ENCODE data around the gene AK5. TPM values are rescaled to one million over a fixed set of nuclear protein-coding genes. Genes with fewer than 3 reads are reported as not detected.

AK5 gene
- total and polyA plus RNA-seq, 2 of the 13 experiments (the other 11 are each of a cell fraction or from before 2014, with no cell fraction given): not detected

DNA sequence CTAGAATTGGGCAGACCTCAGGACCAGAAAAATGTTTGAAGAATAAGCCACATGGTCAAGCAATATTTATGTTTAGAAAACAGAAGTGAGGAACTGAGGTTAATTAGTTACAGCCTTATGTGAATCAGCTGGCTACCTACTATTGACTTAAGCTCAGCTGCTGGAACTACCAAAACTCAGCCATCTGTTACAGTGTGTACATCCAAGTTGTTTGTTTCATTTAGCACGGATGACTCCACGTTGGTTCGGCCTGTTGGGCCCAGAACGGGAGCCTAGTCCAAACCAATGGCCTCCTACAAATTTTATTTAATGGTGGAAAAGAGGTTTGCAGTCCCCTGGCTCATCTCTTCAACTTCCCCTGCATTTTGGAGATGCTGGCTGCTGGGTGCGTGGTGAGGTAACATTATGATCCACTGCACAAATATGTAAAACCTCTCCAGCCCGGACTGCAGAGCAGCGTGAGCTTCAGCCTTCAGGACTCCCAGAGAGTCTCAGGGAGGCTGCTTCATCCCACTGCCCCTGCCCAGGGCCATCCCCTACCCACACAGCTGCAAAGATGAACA, 257.2 kb downstream of the AK5 start (continued):
- TF ChIP-seq, protein P1, sequence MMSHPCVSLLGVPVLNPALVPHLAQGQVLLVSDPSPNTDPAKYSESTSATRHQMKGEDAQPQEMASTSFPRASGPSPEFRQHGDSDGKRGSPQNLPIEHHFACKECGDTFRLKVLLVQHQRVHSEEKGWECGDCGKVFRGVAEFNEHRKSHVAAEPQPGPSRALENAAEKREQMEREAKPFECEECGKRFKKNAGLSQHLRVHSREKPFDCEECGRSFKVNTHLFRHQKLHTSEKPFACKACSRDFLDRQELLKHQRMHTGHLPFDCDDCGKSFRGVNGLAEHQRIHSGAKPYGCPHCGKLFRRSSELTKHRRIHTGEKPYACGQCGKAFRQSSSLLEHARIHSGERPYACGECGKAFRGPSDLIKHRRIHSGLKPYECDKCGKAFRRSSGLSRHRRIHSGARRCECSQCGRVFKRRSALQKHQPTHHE (CRISPR knock-in tag; IDR thresholded peaks at IDR 0.05; ENCODE audit: borderline replicate concordance): no peak
- TF ChIP-seq THAP11 (CRISPR knock-in tag; IDR thresholded peaks at IDR 0.05): no peak
- TF ChIP-seq, protein P2, sequence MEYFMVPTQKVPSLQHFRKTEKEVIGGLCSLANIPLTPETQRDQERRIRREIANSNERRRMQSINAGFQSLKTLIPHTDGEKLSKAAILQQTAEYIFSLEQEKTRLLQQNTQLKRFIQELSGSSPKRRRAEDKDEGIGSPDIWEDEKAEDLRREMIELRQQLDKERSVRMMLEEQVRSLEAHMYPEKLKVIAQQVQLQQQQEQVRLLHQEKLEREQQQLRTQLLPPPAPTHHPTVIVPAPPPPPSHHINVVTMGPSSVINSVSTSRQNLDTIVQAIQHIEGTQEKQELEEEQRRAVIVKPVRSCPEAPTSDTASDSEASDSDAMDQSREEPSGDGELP (IDR thresholded peaks at IDR 0.05; ENCODE audit: borderline replicate concordance, low read depth): peak; percentile 99
- TF ChIP-seq RCOR2 (CRISPR knock-in tag; IDR thresholded peaks at IDR 0.05): no peak
- TF ChIP-seq SAP130 (CRISPR knock-in tag; IDR thresholded peaks at IDR 0.05; ENCODE audit: low read depth): peak; percentile 58
- TF ChIP-seq TP53 (CRISPR knock-in tag; conservative IDR thresholded peaks at IDR 0.05): no peak
- peak; percentile 19; the same call in 1 of the 3 replicates for TF ChIP-seq MXI1 (IDR thresholded peaks at IDR 0.05; ENCODE audit: borderline replicate concordance, low read depth, low read length)
- TF ChIP-seq HDAC6 (IDR thresholded peaks at IDR 0.05; ENCODE audit: low read depth, low read length): no peak
- no peak for TF ChIP-seq KDM5A (IDR thresholded peaks at IDR 0.05; ENCODE audit: borderline replicate concordance, low read length)
- no peak for TF ChIP-seq SP2 (CRISPR knock-in tag; IDR thresholded peaks at IDR 0.05)
- TF ChIP-seq, protein P3, sequence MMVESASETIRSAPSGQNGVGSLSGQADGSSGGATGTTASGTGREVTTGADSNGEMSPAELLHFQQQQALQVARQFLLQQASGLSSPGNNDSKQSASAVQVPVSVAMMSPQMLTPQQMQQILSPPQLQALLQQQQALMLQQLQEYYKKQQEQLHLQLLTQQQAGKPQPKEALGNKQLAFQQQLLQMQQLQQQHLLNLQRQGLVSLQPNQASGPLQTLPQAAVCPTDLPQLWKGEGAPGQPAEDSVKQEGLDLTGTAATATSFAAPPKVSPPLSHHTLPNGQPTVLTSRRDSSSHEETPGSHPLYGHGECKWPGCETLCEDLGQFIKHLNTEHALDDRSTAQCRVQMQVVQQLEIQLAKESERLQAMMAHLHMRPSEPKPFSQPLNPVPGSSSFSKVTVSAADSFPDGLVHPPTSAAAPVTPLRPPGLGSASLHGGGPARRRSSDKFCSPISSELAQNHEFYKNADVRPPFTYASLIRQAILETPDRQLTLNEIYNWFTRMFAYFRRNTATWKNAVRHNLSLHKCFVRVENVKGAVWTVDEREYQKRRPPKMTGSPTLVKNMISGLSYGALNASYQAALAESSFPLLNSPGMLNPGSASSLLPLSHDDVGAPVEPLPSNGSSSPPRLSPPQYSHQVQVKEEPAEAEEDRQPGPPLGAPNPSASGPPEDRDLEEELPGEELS (CRISPR knock-in tag; IDR thresholded peaks at IDR 0.05): 0 out of 2 replicates have a peak, but pooled peaks have one; percentile 17
- no peak for TF ChIP-seq ZNF143 (CRISPR knock-in tag; IDR thresholded peaks at IDR 0.05)
- TF ChIP-seq, protein P4, sequence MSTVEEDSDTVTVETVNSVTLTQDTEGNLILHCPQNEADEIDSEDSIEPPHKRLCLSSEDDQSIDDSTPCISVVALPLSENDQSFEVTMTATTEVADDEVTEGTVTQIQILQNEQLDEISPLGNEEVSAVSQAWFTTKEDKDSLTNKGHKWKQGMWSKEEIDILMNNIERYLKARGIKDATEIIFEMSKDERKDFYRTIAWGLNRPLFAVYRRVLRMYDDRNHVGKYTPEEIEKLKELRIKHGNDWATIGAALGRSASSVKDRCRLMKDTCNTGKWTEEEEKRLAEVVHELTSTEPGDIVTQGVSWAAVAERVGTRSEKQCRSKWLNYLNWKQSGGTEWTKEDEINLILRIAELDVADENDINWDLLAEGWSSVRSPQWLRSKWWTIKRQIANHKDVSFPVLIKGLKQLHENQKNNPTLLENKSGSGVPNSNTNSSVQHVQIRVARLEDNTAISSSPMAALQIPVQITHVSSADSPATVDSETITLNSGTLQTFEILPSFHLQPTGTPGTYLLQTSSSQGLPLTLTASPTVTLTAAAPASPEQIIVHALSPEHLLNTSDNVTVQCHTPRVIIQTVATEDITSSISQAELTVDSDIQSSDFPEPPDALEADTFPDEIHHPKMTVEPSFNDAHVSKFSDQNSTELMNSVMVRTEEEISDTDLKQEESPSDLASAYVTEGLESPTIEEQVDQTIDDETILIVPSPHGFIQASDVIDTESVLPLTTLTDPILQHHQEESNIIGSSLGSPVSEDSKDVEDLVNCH (CRISPR knock-in tag; IDR thresholded peaks at IDR 0.05): no peak
- TF ChIP-seq, protein P5, sequence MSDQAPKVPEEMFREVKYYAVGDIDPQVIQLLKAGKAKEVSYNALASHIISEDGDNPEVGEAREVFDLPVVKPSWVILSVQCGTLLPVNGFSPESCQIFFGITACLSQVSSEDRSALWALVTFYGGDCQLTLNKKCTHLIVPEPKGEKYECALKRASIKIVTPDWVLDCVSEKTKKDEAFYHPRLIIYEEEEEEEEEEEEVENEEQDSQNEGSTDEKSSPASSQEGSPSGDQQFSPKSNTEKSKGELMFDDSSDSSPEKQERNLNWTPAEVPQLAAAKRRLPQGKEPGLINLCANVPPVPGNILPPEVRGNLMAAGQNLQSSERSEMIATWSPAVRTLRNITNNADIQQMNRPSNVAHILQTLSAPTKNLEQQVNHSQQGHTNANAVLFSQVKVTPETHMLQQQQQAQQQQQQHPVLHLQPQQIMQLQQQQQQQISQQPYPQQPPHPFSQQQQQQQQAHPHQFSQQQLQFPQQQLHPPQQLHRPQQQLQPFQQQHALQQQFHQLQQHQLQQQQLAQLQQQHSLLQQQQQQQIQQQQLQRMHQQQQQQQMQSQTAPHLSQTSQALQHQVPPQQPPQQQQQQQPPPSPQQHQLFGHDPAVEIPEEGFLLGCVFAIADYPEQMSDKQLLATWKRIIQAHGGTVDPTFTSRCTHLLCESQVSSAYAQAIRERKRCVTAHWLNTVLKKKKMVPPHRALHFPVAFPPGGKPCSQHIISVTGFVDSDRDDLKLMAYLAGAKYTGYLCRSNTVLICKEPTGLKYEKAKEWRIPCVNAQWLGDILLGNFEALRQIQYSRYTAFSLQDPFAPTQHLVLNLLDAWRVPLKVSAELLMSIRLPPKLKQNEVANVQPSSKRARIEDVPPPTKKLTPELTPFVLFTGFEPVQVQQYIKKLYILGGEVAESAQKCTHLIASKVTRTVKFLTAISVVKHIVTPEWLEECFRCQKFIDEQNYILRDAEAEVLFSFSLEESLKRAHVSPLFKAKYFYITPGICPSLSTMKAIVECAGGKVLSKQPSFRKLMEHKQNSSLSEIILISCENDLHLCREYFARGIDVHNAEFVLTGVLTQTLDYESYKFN (CRISPR knock-in tag; conservative IDR thresholded peaks at IDR 0.05): 0 out of 2 replicates have a peak, but pooled peaks have one; percentile 13
